HG02610 (cell line): ENCODE measurements around the gene TPK1.
"Not testable (repeated sequence)": the region's sequence is repeated elsewhere in the genome, so short reads cannot be mapped to it uniquely, and the experiment has no call there.

Experiments
- ATAC-seq: cut with Tn5 transposase; IDR thresholded peaks from one replicate; pipeline ENCODE4 v1.9.1; 2021; ENCODE audit warnings: mild to moderate bottlenecking, moderate library complexity; ENCODE audit not compliant: unreplicated experiment

The TPK1 gene

DNA sequence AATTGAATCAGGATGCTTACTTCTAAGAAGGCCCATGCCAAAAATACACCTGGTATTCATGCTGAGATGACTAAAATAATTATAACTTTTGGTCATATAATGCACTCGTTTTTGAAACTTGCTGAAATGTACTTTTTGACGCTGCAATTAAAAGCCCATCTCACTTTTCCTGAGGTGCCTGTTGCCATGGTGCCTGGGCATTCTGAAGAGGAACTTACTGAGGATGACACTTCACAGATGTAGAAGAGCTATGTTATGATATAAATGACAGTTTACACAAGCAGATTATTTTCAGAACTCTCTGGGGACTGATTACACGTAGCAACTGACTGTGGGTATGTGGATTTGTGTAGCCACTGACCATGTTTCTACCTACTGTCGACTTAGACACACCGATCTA lies 182.4 kb downstream of the TPK1 start:
- no peak for ATAC-seq

DNA sequence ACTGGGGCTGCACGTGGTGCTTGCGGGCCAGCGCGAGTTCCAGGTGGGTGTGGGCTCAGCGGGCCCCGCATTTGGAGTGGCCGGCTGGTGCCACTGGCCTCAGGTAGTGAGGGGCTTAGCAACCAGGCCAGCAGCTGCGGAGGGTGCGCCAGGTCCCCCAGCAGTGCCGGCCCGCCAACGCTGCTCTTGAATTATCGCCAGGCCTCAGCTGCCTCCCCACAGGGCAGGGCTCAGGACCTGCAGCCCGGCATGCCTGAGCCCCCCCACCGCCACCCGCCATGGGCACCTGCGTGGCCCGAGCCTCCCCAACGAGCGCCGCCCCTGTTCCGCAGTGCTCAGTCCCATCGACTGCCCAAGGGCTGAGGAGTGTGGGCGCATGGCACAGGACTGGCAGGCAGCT lies 185.4 kb downstream of the TPK1 start:
- no peak for ATAC-seq

DNA sequence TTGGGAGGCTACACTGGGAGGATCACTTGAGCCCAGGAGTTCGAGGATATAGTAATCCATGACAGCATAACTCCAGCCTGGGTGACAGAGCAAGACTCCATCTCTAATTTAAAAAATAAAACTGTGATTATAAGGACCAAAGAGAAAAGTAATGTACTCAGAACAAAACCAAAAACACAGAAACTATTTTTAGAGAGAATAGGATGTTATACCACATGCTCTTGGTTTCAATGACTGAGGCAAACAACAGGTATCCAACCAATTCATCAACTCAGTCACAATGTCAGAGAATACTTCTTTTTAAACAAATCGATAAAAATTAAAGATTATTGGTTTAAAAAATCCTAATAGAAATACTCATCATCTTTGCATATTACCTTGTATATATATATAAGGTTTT lies 186.7 kb downstream of the TPK1 start:
- no peak for ATAC-seq

DNA sequence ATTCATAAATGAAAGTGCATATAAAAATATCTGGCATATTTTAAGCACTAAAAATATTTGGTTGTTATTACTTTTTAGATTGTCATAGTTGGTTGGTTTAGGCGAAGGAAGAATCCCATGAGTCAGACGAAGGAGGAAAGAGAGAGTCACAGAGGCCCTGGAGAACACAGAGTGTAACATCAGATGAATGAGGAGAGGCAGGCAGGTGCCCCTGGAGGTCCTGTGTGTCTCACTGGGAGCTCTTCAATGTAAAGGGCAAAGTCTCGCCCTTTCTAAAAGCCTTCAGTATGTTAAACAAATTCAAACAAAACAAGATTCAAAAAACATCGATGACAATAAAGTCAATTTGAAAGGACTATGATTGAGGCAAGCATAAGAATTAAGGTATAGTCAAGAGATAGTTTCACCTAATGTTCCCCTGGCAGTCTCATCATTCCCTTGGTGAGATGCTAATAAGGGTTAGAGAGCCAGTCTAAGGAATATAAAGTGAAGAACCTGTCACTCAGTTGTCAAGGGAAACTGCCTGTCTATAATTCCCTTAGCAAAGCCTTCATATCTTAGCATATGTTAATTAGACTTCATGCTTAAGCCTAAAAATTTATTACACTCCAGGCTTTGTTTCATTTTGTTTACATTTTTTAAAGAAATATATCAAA lies 194.3 kb downstream of the TPK1 start:
- ATAC-seq: no peak

DNA sequence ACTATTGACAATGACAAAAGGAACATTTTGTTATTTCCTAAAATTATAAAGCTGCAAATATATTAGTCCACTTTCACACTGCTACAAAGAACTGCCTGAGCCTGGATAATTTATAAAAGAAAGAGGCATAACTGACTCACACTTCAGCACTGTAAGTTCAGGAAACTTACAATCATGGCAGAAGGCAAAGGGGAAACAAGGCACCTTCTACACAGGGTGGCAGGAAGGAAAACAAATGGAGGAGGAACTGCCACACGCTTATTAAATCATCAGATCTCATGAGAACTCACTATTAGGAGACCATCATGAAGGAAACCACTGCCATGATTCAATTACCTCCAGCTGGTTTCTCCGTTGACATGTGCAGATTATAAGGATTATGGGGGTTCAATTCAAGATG lies 203.1 kb downstream of the TPK1 start:
- no peak for ATAC-seq

DNA sequence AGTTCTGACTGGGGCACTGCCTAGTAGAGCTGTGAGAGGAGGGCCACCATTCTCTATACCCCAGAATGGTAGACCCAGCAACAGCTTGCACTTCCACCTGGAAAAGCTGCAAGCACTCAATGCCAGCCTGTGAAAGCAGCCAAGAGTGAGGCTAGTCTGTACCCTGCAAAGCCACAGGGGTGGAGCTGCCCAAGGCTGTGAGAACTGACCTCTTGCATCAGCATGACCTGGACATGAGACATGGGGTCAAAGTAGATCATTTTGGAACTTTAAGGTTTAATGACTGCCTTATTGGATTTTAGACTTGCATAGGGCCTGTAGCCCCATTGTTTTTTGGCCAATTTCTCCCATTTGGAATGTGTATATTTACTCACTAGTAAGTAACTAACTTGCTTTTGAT lies 206.3 kb downstream of the TPK1 start:
- ATAC-seq: no peak

DNA sequence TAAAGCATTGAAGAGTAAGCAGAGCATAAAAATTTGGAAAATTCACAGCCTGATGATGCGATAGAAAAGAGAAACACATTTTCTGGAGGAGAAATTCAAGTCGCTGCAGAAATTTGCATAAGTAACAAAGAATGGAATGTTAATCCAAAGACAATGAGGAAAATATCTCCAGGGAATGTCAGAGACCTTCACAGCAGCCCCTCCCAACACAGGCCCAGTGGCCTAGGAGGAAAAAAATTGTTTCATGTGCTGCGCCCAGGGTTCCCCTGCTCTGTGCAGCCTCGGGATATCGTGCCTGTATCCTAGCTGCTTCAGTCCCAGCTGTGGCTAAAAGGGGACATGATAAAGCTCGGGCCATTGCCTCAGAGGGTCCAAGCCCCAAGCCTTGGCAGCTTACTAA lies 206.8 kb downstream of the TPK1 start:
- ATAC-seq: no peak

DNA sequence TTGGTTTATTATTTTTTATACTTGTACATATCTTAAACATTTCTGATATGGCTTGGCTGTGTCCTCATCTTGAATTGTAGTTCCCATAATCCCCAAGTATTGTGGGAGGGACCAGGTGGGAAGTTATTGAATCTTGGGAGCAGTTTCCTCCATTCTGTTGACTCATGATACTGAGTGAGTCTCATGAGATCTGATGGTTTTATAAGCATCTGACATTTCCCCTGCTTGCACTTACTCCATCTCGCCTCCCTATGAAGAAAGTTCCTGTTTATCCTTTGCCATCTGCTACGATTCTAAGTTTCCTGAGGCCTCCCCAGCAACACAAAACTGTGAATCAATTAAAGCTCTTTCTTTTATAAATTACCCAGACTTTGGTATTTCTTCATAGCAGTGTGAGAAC lies 207.7 kb downstream of the TPK1 start:
- ATAC-seq: no peak

DNA sequence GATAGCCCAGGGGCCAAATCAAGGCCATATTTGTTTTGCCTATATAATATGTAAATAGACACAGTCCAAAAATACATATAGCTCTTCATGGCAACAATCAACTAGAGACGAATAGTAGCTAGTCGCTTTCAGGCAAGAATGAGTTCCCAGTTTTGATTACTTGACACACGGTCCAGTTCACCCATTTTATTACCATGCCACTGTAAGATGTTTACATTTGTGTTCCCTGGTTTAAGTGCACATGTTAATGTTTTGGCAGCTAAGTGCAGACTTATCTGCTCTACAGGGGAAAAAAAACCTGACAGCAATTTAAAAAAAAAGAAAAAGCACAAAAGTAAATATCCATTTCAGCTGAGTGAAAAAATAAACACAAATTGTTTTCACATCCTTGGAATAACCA lies 213.1 kb downstream of the TPK1 start:
- ATAC-seq: no peak

DNA sequence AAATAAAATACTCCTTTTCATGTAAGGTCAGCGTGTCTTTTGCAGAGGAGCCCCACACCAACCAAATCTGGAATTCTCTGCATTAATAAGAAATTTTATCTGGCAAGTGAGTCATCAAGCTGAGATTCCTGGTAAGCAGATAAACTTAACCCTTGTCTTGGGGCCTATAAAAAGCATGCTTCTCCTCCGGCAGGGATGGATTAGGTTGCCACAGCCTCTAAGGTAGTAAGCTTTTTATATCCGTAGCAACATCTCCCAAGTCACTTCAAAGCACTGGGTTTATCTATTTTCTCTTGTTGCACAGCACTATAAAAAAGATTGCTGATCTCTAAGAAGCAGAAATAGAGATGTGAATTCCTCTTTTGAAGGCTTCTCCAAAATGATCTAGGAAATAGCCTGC lies 229.6 kb downstream of the TPK1 start:
- ATAC-seq: no peak

DNA sequence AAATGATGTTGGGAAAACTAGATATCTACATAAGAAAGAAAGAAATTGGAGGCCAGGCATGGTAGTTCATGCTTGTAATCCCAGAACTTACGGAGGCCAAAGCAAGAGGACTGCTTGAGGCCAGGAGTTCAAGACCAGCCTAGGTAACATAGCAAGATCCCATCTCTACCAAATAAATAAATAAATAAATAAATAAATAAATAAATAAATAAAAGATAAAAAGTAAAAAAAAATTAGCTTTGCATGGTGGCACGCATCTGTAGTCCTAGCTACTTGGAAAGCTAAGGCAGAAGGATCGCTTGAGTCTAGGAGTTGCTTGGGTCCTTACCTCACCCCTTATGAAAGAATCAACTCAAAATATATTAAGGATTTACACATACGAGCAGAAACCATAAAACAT lies 238.9 kb downstream of the TPK1 start:
- no peak for ATAC-seq

DNA sequence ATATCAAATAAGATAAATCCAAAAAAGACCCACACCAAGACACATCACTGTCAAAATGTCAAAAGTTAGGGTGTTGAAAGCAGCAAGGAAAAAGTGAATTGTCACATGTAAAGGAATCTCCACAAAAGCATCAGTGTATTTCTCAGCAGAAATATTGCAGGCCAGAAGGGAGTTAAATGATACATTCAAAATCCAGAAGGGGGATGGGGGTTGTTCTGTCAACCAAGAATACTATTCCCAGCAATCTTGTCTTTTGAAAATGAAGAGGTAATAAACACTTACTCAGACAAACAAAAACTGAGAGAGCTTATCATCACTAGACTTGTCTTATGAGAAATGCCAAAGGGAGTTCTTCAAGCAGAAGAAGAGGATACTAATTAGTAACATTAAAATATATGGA lies 241.3 kb downstream of the TPK1 start:
- ATAC-seq: no peak

DNA sequence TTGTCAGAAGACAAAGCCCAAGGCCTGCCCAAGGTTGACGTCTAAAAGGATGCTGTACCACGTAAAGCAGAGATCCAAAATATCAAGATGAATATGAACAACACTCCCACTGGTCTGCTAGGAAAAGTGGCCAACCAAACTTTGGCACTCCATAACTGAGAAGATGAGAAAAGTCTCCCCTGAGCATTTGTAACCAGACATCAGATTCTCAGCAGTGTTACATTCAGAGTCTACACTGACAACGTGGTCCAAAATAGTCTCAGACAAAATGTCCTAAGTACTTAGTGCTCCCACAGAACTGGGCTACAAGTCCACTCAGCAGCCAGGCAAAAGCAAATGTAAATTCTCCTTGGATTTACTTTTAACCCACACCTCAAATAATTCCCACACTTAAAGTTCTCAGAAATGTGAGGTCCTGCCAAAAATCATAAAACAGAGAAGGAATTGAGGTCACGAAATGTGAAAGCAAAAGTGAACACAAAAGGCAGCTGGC lies 247.2 kb downstream of the TPK1 start:
- no peak for ATAC-seq

DNA sequence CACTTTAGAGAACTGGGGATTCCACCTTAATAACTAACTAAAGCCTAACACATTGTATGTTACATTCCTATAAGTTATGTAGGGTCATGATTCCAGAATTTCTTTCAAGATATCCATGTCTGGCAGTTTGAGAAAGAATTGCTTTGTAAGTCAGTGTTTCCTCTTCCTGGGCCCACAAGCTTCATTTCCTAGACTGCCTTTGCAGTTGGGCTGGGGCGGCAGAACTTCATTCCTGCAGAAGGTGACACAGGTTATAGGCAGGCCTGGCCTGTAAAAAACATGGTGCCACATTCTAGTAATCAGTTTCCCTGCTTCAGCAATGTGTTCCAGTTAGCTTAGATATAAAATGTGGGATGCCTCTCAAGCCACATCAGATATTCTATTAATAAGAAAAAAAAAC lies 248.2 kb downstream of the TPK1 start:
- ATAC-seq: no peak

DNA sequence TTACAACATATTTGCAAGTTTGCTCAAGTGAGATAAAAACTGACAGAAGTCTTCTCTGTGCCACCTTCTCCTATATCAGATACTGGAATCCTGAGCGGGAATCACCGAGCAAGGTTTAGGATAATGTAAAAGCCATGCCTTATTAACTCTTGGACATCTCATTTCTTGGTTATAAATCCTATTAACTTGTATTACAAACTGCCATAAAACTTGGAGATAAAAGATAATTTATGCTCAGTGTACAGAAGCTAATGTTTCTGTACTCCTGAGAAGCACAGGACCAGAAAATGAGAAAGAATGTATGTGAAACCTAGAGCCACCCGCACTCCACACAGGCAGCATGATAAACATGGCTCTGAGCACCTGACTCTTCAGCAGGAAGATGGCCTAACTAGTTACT lies 251.1 kb downstream of the TPK1 start:
- no peak for ATAC-seq

DNA sequence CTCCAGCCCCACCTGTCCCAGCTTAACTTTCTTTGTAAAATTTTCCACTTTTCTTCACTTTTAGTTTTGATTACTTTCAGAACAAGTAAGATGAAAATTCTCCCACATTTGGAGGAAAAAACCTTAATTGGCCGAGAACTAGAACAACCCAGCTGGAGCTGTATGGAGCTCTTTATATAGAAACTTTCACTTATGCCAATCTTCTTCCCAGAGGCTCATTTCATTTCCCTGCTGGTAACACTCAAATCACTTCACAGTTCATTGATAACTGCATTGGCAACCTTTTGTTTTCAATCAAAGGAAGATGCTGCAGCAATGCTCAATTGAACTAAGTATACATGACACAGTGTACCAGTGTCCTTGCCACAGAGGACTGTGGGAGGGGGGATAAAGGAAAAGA lies 256.2 kb downstream of the TPK1 start:
- ATAC-seq: no peak

DNA sequence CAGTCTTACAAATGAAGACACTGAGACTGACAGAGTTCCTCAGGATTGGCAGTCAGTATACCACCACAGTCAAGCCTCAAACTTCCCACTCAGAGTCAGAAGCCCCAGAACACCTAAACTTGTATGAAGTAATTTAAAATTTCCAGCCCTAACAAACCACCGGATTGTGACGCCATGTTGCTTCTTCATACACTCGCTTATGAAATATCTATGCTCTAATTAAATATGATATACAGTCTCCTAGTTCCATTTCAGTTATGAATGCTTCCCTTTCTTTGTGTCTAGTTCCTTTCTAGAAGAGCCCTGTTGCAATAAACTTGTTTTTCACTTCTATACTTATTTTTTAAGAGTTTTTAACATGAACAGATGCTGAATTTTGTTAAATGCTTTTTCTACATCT lies 260.4 kb downstream of the TPK1 start:
- no peak for ATAC-seq

DNA sequence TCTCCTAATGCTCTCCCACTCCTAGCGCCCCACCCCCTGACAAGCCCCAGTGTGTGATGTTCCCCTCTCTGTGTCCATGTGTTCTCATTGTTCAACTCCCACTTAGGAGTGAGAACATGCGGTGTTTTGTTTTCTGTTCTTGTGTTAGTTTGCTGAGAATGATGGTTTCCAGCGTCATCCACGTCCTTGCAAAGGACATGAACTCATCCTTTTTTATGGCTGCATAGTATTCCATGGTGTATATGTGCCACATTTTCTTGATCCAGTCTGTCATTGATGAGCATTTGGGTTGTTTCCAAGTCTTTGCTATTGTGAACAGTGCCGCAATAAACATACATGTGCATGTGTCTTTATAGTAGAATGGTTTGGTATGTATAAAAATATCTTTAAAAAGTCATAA lies 261.1 kb downstream of the TPK1 start:
- ATAC-seq: not testable (repeated sequence)

DNA sequence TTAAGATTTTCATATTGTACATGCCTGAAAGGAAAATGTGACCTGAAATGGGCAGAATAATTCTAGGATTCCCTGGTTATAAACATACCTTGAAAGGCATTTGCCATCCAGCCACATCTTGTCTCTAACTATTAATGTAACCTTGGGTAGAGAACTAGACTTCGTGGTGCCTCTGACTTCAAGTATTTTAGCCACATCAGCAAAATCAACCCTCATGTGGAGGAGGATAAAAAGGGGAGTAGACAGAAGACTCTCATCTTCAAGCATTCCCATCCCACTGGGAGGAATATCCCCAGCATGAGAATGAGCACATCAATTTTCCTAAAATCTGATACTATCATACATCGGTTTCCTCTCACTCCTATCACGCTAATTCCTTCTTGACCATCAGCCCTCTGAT lies 267.6 kb downstream of the TPK1 start:
- ATAC-seq: no peak

DNA sequence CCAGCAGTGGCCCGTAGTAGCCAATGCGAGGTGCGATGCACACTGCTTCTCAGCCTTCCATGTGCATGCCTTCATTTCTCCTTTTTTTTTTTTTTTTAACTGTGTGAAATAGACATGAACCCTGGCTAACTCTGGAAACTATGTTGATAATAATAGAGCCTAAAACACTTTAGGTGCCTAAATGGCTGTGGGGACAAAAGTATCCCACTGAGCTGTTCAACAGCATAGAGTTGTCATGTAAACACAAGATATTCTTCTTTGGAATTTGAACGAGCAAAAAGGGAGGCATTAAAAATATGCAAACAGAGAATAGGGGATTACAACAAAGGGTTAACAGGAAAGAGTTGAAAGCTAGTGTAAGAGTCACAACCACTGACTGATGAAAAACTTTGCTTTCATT lies 270.3 kb downstream of the TPK1 start:
- no peak for ATAC-seq

DNA sequence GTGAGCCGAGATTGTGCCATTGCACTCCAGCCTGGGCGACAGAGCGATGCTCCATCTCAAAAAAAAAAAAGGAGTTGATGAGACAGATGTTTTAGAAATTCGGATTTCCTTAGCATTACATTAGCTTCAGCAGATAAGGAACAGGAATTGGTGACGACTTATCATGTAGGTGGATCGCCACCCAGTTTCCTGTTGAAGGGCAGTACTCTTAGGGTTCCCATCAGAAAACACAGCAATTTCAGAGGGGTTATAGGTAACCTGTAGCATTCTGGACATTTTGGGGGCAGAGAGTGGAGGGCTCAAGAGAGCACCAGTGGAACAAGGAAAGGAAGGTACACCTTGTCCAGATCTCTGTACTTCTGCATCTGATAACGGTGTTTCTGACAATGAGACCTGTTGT lies 286.0 kb downstream of the TPK1 start:
- no peak for ATAC-seq

DNA sequence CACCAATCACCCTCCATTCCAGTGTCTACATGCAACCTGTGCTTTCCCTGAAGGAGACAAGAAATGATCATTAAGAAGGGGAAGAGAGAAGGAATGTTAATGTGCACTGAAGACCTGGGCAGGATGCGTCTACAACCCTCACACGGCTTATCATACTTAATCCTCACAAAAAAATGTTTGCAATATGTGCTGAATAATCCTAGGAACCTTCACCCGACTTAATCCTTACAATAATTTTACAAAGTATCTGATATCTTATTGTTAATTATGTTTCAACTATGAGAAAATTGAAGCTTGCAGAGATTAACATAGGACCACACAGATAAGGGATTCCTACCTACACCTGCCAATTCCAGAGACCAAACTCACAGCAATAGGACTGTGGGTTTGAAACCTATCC lies 287.3 kb downstream of the TPK1 start:
- ATAC-seq: no peak

DNA sequence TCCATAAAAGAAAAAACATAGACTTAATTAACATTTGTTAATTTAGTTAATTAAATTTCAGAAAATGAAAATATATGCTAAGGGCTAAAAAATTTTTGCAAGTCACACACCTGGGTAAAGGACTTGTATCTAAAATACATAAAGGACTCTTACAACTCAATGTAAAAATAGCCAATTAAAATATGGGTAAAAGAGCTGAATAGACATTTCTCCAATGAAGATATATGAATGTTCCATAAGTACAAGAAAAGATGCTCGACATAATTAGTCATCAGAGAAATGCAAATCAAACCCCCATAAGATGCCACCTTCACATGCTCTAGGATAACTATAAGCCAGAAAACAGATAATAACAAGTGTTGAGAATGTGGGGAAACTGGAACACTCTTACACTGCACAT lies 288.0 kb downstream of the TPK1 start:
- no peak for ATAC-seq
